ENCODE results near the gene AHNAK. TPM values are rescaled to one million over a fixed set of nuclear protein-coding genes. Genes with fewer than 3 reads are reported as not detected.
"Not testable (repeated sequence)": the region's sequence is repeated elsewhere in the genome, so short reads cannot be mapped to it uniquely, and the experiment has no call there.

AHNAK gene
- total RNA-seq, 1 experiment from 2014 or later = 11.3 TPM

DNA sequence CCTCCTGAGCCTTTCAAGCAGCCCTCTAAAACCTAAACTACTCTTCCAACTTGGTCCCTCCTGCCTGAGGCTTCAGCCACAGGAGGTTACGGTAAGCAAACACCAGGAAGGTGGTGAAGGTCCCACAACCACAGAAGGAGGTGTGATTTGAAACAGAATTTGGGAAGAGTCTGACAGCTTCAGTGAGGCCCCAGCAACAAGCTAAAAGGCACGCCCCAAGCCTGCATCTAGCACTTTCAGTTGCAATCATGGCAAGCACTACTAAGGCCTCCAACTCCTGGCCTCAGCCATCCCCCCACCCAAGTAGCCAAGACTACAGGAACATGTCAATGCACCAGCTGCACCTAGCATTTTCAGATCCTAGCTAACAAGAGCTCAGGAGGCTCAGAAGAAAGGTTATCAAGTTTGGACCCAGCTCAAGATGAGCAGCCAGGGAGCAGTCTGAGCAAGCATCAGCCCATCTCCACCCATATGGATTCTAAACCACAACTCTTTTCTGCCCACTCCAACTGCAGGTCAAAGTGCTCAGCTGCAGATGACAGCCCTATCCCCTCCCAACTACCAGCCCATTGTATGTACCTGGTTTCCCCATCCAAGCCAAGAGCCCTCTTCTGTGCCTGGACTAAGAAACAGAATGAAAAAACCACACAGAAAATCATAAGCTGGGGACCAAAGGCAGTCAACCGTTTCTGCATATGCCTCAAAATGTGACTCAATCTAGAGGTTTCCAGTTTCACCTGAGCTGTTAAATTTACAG is 10.4 kb upstream of the AHNAK start:
- in situ Hi-C loops (cut with HindIII; ENCODE audit: low pct_unique_long_range_greater_than_20kb, low sequenced_read_pairs) = no loop called here
- DNase-seq (ENCODE audit: low read depth, low spot score) = no peak

DNA sequence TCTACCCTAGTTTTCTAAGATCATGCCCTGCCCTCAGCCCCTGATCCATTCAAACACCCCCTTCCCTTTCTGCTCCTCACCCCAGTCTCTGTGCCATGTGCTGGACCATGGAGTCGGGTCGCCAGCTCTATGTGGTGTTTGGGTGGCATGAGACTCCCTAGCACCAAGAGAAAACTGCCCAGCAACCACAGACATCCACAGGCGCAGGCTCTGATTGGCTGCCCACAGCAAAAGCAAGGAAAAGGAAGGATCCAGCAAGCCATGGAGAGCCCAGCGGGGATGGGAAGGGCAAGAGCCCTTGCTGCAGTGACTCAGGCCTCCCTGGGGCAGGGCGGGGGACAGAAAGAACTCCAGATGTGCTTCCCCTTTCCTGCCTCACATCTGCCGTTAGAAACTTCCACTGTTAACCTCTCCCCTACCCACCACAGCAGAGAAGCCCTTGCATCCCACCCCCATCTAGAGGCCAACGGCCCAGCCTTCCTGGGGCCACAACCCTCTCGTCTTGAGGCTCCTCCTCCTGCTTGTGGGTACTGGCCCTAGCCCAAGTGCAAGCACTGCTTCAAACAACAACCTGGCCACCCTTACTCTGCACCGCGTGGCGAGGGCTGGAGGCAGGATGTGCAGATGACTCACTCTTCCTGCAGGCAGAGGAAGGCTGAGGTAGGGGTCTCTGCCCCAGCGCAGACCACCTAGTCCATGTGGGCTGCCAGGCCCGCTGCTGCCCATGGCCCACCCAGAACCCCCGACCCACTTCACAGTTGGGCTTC is 9.7 kb upstream of the AHNAK start:
- DNase-seq (ENCODE audit: low read depth, low spot score) = peak; percentile 93
- in situ Hi-C loops (cut with HindIII; ENCODE audit: low pct_unique_long_range_greater_than_20kb, low sequenced_read_pairs) = no loop called here

GRCh38 chr11:62555464-62556107 is 9.0 kb upstream of the AHNAK start:
- no peak for DNase-seq (ENCODE audit: low read depth, low spot score)
- in situ Hi-C loops (cut with HindIII; ENCODE audit: low pct_unique_long_range_greater_than_20kb, low sequenced_read_pairs) = no loop called here

- no peak for DNase-seq (ENCODE audit: low read depth, low spot score)
Observed at GRCh38 chr11:62554387-62555167, 8.0 kb upstream of the AHNAK start.

GRCh38 chr11:62553839-62554361 is 7.3 kb upstream of the AHNAK start:
- in situ Hi-C loops (cut with HindIII; ENCODE audit: low pct_unique_long_range_greater_than_20kb, low sequenced_read_pairs) = no loop called here
- no peak for DNase-seq (ENCODE audit: low read depth, low spot score)

More at GRCh38 chr11:62554387-62555167, 8.0 kb upstream of the AHNAK start:
- in situ Hi-C loops (cut with HindIII; ENCODE audit: low pct_unique_long_range_greater_than_20kb, low sequenced_read_pairs) = no loop called here

GRCh38 chr11:62553080-62553838 is 6.7 kb upstream of the AHNAK start:
- peak; percentile 22 for DNase-seq (ENCODE audit: low read depth, low spot score)
- in situ Hi-C loops (cut with HindIII; ENCODE audit: low pct_unique_long_range_greater_than_20kb, low sequenced_read_pairs) = no loop called here

DNA sequence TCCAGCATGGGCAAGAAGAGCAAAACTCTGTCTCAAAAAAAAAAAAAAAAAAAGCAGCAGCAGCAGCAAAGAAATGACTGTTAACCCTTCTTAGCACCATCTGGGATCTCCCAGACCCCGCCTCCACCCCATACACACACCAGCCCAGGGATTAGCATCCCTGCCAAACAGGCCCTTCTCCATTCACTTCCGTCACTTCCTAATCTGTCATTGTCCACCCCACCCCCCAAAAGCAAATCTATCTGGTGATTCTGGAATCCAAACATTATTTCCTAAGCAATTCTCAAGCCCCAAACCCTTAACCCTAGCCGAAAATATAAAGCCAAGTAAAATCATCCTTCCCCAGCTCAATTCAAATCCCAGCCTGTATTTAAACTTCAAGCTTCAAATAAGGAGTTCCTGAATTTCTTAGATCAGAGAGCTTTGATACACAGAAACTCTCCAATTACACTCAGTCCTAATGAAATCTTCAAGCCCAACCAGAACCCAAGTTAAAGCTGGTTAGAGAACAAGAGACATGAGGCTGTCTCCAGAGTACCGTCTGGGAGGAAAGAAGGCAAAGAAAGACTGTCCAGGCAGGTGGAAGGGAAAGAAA is 6.0 kb upstream of the AHNAK start:
- in situ Hi-C loops (cut with HindIII; ENCODE audit: low pct_unique_long_range_greater_than_20kb, low sequenced_read_pairs) = no loop called here
- no peak for DNase-seq (ENCODE audit: low read depth, low spot score)

- DNase-seq (ENCODE audit: low read depth, low spot score); in situ Hi-C loops (cut with HindIII; ENCODE audit: low pct_unique_long_range_greater_than_20kb, low sequenced_read_pairs): not testable (repeated sequence)
Observed at GRCh38 chr11:62550478-62550877, 3.9 kb upstream of the AHNAK start.

DNA sequence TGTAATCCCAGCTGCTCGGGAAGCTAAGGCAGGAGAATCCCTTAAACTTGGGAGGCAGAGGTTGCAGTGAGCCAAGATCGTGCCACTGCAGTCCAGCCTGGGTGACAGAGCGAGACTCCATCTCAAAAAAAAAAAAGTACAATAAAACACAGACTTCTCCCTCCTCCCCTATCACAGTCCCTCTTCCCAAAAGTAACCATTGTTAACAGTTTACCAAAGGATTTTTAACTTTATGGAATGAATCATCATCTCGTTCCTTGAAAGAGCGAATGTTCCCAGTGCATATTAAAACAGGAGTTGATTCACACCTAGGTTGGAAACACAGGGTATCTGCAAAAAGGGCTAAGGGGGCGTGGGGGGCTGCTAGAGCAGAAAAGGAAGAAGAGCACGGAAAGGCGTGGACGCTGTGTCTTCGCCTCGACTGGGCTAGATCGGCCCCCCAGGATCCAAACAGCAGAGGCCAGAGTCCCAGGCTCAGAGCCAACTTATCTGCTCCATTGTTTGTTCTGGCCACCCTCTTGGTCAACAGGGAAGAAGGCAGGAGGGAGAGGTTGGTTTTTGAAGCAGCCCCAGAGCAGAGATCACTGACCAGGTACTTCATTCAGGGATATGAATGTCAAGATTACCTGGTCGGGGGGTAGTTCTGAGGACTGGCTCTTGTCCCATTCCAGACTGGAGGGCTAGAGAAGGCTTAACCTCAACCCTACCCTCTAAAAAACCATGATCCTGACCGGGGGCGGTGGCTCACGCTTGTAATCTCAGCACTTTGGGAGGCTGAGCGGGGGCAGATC is 2.1 kb upstream of the AHNAK start:
- no peak for DNase-seq (ENCODE audit: low read depth, low spot score)

DNA sequence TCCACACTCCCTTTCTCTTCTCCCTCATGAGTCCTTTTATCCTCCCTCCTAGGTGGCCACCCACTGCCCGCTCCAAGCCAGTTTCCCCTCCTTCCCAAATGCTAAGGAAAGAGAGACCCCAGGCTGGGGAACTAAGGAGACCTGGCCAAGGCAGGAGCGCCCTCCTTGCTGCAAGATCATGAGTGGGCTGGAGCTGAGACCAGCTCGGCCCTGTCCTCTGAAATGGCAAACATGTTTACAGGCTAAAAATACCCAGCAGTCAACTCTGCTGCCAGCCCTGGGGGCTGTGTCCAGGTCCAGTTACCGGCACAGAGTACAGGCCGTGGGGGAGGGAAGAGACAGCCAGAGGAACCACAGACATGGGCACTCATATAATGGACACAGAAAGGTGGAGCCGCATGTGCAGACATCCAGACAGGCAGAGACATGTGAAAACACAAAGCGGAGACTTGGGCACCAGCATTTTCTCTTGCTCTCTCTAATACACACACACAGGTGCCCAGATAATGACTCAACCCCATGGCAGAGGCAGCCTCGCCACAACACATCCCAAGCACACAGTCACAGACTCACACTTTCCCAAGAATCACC is 1.2 kb upstream of the AHNAK start:
- no peak for DNase-seq (ENCODE audit: low read depth, low spot score)
- in situ Hi-C loops (cut with HindIII; ENCODE audit: low pct_unique_long_range_greater_than_20kb, low sequenced_read_pairs) = no loop called here

More for the DNA sequence above, 2.1 kb upstream of the AHNAK start:
- in situ Hi-C loops (cut with HindIII; ENCODE audit: low pct_unique_long_range_greater_than_20kb, low sequenced_read_pairs) = no loop called here

- DNase-seq (ENCODE audit: low read depth, low spot score) = no peak
- in situ Hi-C loops (cut with HindIII; ENCODE audit: low pct_unique_long_range_greater_than_20kb, low sequenced_read_pairs) = no loop called here
Observed at GRCh38 chr11:62546929-62547625, 471 bp upstream of the AHNAK start.

GRCh38 chr11:62545437-62546243 is 966 bp downstream of the AHNAK start:
- DNase-seq (ENCODE audit: low read depth, low spot score) = peak; percentile 58
- in situ Hi-C loops (cut with HindIII; ENCODE audit: low pct_unique_long_range_greater_than_20kb, low sequenced_read_pairs) = no loop called here

- no peak for DNase-seq (ENCODE audit: low read depth, low spot score)
- in situ Hi-C loops (cut with HindIII; ENCODE audit: low pct_unique_long_range_greater_than_20kb, low sequenced_read_pairs) = no loop called here
Observed at GRCh38 chr11:62544581-62545436, 1.8 kb downstream of the AHNAK start.

All from SK-MEL-5 (cell line).